Uterus (tissue), 4 donors: ENCODE data around the gene IPO4. TPM values are rescaled to one million over a fixed set of nuclear protein-coding genes. Genes with fewer than 3 reads are reported as not detected.
"Not testable (repeated sequence)": the region's sequence is repeated elsewhere in the genome, so short reads cannot be mapped to it uniquely, and the experiment has no call there.

Experiments
- DNase-seq, 2 donors: peaks; one replicate each; pipeline ENCODE4 v3.0.0-alpha.2; 2019 to 2020
- H3K27ac ChIP-seq, 2 donors: fragments of 200-600 bp; sonication (generic); 1 replicate in 1 of 2; 2 replicates in 1 of 2; pipeline ENCODE4 v1.5.1; 2016 to 2018
- H3K27me3 ChIP-seq, 2 donors: fragments of 200-600 bp; sonication (generic); one replicate each; pipeline ENCODE4 v1.5.1; 2018 to 2019; ENCODE audit warnings: control low read depth in 1 of 2
- H3K36me3 ChIP-seq, 2 donors: fragments of 200-600 bp; sonication (generic); one replicate each; pipeline ENCODE4 v1.5.1; 2019; ENCODE audit warnings: control low read depth in 1 of 2
- H3K4me1 ChIP-seq, 2 donors: fragments of 200-600 bp; sonication (generic); one replicate each; pipeline ENCODE4 v1.5.1; 2018 to 2019; ENCODE audit warnings: control low read depth in 1 of 2
- H3K4me3 ChIP-seq, 2 donors: fragments of 200-600 bp; sonication (generic); 1 replicate in 1 of 2; 2 replicates in 1 of 2; pipeline ENCODE4 v1.5.1; 2018 to 2019; ENCODE audit warnings: mild to moderate bottlenecking in 1 of 2
- H3K9me3 ChIP-seq, 2 donors: fragments of 200-600 bp; sonication (generic); one replicate each; pipeline ENCODE4 v1.5.1; 2019; ENCODE audit warnings: control low read depth in 1 of 2
- CTCF ChIP-seq, 4 experiments: fragments of 200-600 bp in 2 of 4; fragments of 450-650 bp in 2 of 4; sonication (generic) in 2 of 4; IDR thresholded peaks; one replicate each; pipeline ENCODE4 v1.5.1; 2016 to 2019; ENCODE audit warnings: antibody characterized with exemption in 4 of 4, mild to moderate bottlenecking in 2 of 4, moderate library complexity in 1 of 4
- POLR2A ChIP-seq, 2 donors: fragments of 450-650 bp; IDR thresholded peaks; one replicate each; pipeline ENCODE4 v1.6.1; 2016; ENCODE audit warnings: antibody characterized with exemption in 2 of 2, mild to moderate bottlenecking in 1 of 2, moderate library complexity in 1 of 2
- intact Hi-C: fragments of 100-400 bp; cut with DNase I; formaldehyde crosslinking; loops from one replicate; pipeline ENCODE4 v1.15.1; 2023; ENCODE audit warnings: low total_unique reads
- total RNA-seq, 4 donors: library from RNA; depleted of rRNA in 3 of 4; stranded (reverse); fragments of >200 nt in 3 of 4; gene quantifications; one replicate each; pipeline versions ENCODE4 v1.1.0 to v1.2.4, GENCODE V29; 2014 to 2023
- donor health status: DM: yes; HTN: yes; CAD: no.

Gene IPO4
- total RNA-seq, 4 donors from 2014 or later, result 3.1 to 33.7 (median 29.6) TPM

DNA sequence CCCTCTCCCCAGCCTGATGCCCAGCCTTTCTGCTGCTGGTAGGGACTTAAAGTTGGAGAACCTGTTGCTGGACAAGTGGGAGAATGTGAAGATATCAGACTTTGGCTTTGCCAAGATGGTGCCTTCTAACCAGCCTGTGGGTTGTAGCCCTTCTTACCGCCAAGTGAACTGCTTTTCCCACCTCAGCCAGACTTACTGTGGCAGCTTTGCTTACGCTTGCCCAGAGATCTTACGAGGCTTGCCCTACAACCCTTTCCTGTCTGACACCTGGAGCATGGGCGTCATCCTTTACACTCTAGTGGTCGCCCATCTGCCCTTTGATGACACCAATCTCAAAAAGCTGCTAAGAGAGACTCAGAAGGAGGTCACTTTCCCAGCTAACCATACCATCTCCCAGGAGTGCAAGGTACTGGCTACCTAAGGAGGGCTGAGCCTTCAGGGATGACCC, 18.5 kb upstream of the IPO4 start:
- H3K36me3 ChIP-seq, result no peaks in the 10 kb centered on the region
- DNase-seq, result no peak

DNA sequence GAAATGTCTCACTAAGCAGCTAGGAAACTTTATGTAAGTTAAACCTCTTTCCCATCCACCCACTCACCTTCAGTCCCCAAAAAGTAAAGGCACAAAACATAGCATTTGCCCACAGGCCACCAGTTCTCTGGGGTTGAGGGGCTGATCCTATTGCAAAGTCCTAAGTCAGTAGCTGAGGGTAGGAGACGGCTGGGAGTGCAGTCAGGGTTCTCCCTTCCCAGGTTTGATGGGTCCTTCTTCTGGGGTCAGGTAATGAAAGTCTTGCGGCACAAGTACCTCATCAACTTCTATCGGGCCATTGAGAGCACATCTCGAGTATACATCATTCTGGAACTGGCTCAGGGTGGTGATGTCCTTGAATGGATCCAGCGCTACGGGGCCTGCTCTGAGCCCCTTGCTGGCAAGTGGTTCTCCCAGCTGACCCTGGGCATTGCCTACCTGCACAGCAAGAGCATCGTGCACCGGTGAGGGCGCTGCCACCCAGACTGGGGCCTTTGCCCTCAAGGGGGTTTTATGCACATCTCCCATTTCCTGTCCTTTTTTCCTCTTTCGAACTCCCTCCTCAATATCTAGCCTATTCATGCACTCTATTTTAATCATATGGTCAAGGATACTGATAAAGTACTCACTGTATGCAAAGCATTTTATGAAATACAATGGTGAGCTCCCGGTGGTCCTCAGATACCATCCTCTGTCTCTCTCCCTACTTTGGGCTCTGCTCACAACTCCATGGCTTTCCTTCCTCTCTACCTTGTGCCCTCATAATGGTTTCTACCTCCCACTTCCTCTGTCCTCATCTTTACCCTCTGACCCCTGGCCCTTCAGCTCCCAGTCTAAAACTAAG, 17.9 kb upstream of the IPO4 start:
- DNase-seq, result no peak
- intact Hi-C loops, result no loop called here
- H3K36me3 ChIP-seq, result no peaks in the 10 kb centered on the region

More for the DNA sequence above, 18.5 kb upstream of the IPO4 start:
- H3K27me3 ChIP-seq, result no peaks in the 10 kb centered on the region
- no peaks in the 10 kb centered on the region for H3K9me3 ChIP-seq
- no peaks in the 10 kb centered on the region for H3K4me1 ChIP-seq
- no peak overlapping the region for H3K4me3 ChIP-seq
- no peak overlapping the region for H3K27ac ChIP-seq
- intact Hi-C loops, result no loop called here
- no peak for TF ChIP-seq POLR2A (IDR thresholded peaks at IDR 0.05)
- no peak for TF ChIP-seq CTCF (IDR thresholded peaks at IDR 0.05)

DNA sequence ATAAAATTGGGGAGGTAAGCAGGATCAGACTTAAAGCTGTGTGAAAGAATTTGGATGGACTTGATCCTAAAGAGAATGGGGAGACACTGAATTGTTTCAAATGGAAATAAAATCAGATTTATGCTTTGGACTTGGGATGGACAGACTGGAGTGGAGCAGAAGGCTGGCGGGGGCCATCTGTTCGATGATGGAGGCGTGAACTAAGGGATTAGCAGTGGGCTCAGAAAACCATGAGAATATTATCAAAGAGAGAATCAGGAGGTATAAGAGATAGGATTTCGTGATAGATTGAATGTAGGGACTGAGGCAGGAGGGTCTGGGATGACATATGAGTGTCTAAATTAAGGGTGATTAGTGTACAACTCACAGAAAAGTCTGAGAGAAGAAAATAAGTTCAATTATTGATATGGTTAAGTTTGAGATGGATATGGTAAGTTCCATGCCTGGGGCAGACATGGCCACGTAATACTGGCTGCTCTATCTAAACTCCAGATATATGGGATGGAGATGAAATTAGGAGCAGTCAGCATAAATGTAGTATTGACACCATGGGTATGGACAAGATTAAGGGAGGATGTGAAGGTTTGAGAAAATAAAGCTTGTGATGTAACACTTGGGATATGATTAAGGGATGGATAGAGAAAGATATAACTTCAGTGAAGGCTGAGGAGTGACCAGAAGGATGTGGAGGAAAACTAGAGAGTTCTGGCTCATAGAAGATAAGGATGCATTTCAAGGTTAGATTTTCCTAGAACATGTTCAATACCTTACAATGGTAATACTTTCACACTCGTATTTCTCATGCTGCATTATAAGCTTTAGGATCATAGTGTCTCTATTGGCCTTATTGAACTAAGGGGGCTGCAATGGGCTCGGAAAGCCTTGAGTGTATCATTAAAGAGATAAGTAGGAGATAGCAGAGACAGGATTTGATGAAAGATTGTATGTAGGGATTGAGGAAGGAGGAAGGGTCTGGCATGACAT, 15.8 kb upstream of the IPO4 start:
- Histone ChIP-seq H3K4me1 (no peaks in the 10 kb centered on the region), H3K36me3 (no peaks in the 10 kb centered on the region), H3K9me3 (no peaks in the 10 kb centered on the region), H3K27ac (no peak overlapping the region), H3K27me3 (no peaks in the 10 kb centered on the region), H3K4me3 (no peak overlapping the region)
- intact Hi-C loops, result no loop called here
- DNase-seq, result no peak
- TF ChIP-seq CTCF (IDR thresholded peaks at IDR 0.05) (no peak), POLR2A (IDR thresholded peaks at IDR 0.05) (no peak)

More for the DNA sequence above, 17.9 kb upstream of the IPO4 start:
- Histone ChIP-seq H3K27me3 (no peaks in the 10 kb centered on the region), H3K4me3 (no peak overlapping the region), H3K9me3 (no peaks in the 10 kb centered on the region), H3K27ac (no peak overlapping the region), H3K4me1 (no peaks in the 10 kb centered on the region)
- TF ChIP-seq POLR2A (IDR thresholded peaks at IDR 0.05) (no peak), CTCF (IDR thresholded peaks at IDR 0.05) (no peak)

- intact Hi-C loops, H3K9me3 ChIP-seq, H3K27me3 ChIP-seq, H3K27ac ChIP-seq, H3K4me1 ChIP-seq, DNase-seq, H3K36me3 ChIP-seq, H3K4me3 ChIP-seq: not testable (repeated sequence)
Observed at GRCh38 chr14:24203249-24203886, 14.8 kb upstream of the IPO4 start.

DNA sequence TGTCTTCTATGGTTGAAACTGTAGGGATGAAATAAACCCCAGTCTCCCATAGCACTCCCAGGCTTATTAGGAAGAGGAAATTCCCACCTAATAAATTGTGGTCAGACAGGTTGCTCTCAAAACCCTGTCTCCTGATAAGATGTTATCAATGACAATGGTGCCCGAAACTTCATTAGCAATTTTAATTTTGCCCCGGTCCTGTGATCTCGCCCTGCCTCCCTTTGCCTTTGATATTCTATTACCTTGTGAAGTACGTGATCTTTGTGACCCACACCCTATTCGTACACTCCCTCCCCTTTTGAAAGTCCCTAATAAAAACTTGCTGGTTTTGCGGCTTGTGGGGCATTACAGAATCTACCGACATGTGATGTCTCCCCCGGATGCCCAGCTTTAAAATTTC, 13.9 kb upstream of the IPO4 start:
- intact Hi-C loops, H3K4me3 ChIP-seq, H3K36me3 ChIP-seq, H3K9me3 ChIP-seq, H3K4me1 ChIP-seq, H3K27ac ChIP-seq, H3K27me3 ChIP-seq, DNase-seq: not testable (repeated sequence)
